Kidney capillary endothelial cell (primary cell): ENCODE data around the gene MTMR12.
"Not testable (repeated sequence)": the region's sequence is repeated elsewhere in the genome, so short reads cannot be mapped to it uniquely, and the experiment has no call there.

Experiments used
- DNase-seq: peaks from one replicate; pipeline ENCODE4 v3.0.0-alpha.2; 2018; ENCODE audit warnings: low spot score

The MTMR12 gene

GRCh38 chr5:32297181-32298058 is 15.3 kb downstream of the MTMR12 start:
- no peak for DNase-seq

GRCh38 chr5:32295966-32296772 is 16.6 kb downstream of the MTMR12 start:
- DNase-seq, result not testable (repeated sequence)

DNA sequence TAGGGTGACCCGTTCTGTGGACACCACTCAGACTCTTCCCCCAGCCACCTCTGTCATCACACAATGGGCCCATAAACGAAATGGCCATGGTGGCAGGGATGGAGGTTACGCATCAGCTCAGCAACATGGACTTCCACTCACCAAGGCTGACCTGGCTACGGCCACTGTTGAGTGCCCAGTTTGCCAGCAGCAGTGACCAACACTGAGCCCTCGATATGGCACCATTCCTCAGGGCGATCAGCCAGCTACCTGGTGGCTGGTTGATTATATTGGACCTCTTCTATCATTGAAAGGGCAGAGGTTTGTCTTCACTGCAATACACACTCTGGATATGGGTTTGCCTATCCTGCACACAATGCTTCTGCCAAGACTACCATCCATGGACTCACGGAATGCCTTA is 21.1 kb downstream of the MTMR12 start:
- DNase-seq, result no peak

- no peak for DNase-seq
These were observed 21.8 kb downstream of the MTMR12 start for GRCh38 chr5:32290922-32291321.

DNA sequence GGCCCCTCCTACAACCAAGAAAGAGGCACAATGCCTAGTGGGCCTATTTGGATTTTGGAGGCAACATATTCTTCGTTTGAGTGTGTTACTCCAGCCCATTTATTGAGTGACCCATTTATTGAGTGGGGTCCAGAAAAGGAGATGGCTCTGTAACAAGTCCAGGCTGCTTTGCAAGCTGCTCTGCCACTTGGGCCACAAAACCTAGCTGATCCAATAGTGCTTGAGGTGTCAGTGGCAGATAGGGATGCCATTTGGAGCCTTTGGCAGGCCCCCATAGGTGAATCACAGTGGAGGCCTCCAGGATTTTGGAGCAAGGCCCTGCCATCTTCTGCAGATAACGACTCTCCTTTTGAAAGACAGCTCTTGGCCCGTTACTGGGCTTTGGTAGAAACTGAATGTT is 22.2 kb downstream of the MTMR12 start:
- not testable (repeated sequence) for DNase-seq

GRCh38 chr5:32289986-32290385 is 22.8 kb downstream of the MTMR12 start:
- not testable (repeated sequence) for DNase-seq

GRCh38 chr5:32288135-32288534 is 24.6 kb downstream of the MTMR12 start:
- DNase-seq, result not testable (repeated sequence)

GRCh38 chr5:32287525-32287924 is 25.2 kb downstream of the MTMR12 start:
- DNase-seq, result not testable (repeated sequence)

GRCh38 chr5:32285510-32286138 is 27.1 kb downstream of the MTMR12 start:
- no peak for DNase-seq

- DNase-seq, result peak; percentile 85
These were observed 29.0 kb downstream of the MTMR12 start for GRCh38 chr5:32283539-32284377.

DNA sequence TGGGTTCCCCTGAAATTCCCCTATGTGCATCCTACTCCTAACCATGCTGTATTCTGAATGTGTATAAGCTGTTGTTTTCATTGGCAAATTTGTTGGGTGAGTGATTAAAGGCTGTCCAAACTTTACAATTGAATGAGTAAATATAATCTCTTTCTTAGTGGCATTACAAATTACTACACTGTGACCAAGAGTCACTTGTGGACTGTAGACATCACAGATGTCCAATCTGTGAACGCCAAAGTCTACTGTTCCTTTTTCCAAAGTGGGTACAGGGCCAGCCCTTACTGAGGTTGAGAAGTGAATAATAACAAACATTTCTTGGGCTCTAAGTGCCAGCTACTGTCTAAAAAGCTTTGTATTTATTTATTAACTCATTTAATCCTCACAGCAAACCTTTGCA is 29.7 kb downstream of the MTMR12 start:
- no peak for DNase-seq

- DNase-seq, result no peak
These were observed 30.1 kb downstream of the MTMR12 start for GRCh38 chr5:32282633-32283032.

DNA sequence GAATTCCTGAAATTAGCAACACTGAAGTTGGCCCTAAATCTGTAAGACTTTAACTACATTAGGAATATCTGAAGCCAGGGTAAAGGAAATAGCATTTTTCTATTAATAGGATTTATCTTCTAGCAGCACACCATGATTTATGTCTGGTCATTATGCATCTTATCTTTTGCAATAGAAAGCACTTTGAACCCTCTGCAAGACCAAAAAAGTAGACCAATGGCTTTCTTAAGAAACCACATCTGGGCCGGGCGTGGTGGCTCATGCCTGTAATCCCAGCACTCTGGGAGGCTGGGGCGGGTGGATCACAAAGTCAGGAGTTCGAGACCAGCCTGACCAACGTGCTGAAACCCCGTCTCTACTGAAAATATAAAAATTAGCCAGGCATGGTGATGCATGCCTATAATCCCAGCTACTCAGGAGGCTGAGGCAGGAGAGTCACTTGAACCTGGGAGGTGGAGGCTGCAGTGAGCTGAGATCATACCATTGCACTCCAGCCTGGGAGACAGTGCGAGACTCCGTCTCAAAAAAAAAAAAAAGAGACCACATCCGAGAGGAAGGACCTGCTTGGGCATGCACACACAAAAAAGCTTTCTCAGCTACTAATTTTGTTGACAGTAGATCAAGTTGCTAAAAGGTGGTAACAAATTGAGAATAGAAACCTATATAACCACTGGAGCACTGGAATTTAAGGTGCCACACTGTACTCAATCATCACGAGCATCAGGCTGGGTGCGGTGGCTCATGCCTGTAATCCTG is 31.2 kb downstream of the MTMR12 start:
- not testable (repeated sequence) for DNase-seq

DNA sequence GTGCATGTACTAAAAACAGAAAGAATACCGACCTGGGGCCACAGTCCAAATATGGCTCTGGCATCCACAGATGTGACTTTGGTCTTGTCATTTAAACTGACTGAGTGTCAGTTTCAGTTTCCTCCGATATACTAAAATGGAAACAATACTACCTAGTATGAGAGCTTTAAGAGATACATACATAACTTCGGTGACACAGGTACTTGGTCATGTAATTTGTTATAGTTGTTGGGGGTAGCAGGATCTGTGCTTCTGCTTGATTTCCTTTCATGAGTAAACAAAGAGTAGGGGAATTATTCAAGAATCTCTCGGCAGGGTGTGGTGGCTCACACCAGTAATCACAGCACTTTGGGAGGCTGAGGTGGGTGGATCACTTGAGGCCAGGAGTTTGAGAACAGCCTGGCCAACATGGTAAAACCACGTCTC is 32.1 kb downstream of the MTMR12 start:
- no peak for DNase-seq

DNA sequence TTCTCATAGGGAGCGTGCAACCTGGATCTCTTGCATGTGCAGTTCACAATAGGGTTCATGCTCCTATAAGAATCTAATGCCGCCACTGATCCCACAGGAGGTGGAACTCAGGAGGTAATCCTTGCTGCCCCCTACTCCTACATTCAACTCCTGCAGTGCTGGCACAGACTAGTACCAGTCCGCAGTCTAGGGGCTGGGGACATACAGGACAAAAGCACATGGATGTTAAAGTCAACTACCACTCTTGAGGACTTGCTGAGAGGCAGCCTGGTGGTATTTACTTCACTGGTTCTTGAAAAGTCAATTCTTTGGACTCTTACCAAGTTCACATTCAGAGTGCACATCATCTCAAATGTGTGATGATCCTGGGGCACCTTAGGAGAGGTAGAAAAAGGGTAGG is 33.0 kb downstream of the MTMR12 start:
- DNase-seq, result no peak

GRCh38 chr5:32279223-32279622 is 33.5 kb downstream of the MTMR12 start:
- no peak for DNase-seq

- DNase-seq, result no peak
These were observed 34.3 kb downstream of the MTMR12 start for GRCh38 chr5:32278406-32278805.

GRCh38 chr5:32277798-32278197 is 34.9 kb downstream of the MTMR12 start:
- no peak for DNase-seq

GRCh38 chr5:32276173-32276853 is 36.4 kb downstream of the MTMR12 start:
- peak; percentile 80 for DNase-seq

DNA sequence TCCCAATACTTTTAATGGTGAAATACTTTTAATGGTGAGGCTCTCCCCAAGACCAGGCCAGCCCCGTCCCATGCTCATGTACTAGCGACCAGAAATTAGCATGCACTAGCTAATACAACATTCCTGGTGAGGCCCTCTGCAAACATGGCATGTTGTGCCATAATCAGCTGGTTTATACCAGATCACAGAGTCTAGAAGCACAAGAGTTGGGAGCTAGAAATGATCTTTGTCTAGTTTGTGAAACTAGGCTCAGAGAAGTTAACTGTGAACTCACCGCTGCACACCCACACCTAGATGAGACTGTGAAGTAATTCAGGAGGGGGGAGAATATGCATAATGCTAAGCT is 37.4 kb downstream of the MTMR12 start:
- no peak for DNase-seq
